Endothelial cell (in vitro differentiated cells): Measurements from ENCODE around the gene DLEC1. TPM values are rescaled to one million over a fixed set of nuclear protein-coding genes. Genes with fewer than 3 reads are reported as not detected.

Source experiments
- DNase-seq: peaks from one replicate; pipeline ENCODE4 v3.0.0; 2021; ENCODE audit warnings: low spot score
- H3K27ac Mint-ChIP-seq: one replicate; pipeline ENCODE4 v1.8.0; 2021; ENCODE audit warnings: mixed read lengths, inconsistent platforms; ENCODE audit not compliant: unreplicated experiment
- H3K27me3 Mint-ChIP-seq: one replicate; pipeline ENCODE4 v1.8.0; 2021; ENCODE audit warnings: mild to moderate bottlenecking, moderate library complexity, mixed read lengths, inconsistent platforms; ENCODE audit not compliant: unreplicated experiment
- H3K36me3 Mint-ChIP-seq: one replicate; pipeline ENCODE4 v1.8.0; 2021; ENCODE audit warnings: mild to moderate bottlenecking, low read depth, mixed read lengths, inconsistent platforms; ENCODE audit not compliant: unreplicated experiment
- H3K4me1 Mint-ChIP-seq: one replicate; pipeline ENCODE4 v1.8.0; 2021; ENCODE audit warnings: mild to moderate bottlenecking, mixed read lengths, inconsistent platforms; ENCODE audit not compliant: unreplicated experiment
- H3K4me3 Mint-ChIP-seq: one replicate; pipeline ENCODE4 v1.8.0; 2021; ENCODE audit warnings: mild to moderate bottlenecking, mixed read lengths, inconsistent platforms; ENCODE audit not compliant: unreplicated experiment
- H3K9me3 Mint-ChIP-seq: one replicate; pipeline ENCODE4 v1.8.0; 2021; ENCODE audit warnings: mixed read lengths, inconsistent platforms; ENCODE audit not compliant: unreplicated experiment
- CTCF ChIP-seq: fragments of 200-600 bp; sonication (generic); IDR thresholded peaks from one replicate; pipeline ENCODE4 v1.5.0; 2021; ENCODE audit warnings: antibody characterized with exemption; ENCODE audit not compliant: unreplicated experiment
- total RNA-seq: library from RNA; stranded (reverse); fragmentation: NEBNext Ultra II Directional; extraction: Animal tissue kit (Norgen Biotek cat#: 25700); gene quantifications from one replicate; pipeline ENCODE4 v1.2.1, GENCODE V29; 2021; ENCODE audit not compliant: unreplicated experiment

The DLEC1 gene
- total RNA-seq, 1 donor from 2014 or later: 0.62 TPM

DNA sequence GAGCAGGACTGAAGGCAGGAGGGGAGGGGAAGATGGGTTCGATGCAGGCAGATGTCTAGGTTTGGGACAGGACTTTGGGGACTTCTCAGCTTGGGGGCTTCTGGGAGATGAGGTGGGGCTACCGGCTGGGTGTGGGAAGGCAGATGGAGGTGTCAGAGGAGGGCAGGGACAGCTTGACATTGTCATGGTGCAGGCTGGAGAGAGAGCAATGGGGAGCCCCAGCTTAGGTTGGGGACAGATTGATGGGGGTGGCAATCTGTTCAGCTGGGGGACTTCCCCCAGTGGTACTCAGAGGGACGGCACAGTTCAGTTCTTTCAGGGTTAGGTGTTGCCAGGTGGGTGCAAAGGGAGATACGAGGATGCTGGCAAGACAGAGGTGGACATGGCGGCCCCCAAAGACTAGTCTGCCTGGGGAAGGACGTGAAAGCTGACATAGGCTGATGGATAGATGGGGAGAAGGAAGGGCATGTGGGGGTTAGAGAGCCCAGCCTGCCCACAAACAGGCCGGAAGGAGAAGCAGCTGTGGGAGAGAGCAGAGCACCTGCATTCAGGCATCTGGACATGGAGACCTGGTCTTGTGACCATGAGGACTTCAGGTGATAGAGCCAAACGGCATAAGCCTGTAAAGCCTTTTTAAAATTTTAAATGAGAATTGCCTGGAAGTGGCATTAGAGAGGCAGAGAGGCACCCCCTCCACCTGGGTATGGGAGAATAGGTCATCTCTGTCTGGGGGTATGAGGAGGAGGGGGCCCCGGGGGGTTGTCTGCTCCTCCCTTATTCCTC is 76.8 kb downstream of the DLEC1 start:
- H3K27ac Mint-ChIP-seq: peak overlapping the region; percentile 32
- no peak for TF ChIP-seq CTCF
- no peaks in the 10 kb centered on the region for H3K4me1 Mint-ChIP-seq
- no peak overlapping the region for H3K4me3 Mint-ChIP-seq
- H3K9me3 Mint-ChIP-seq: no peaks in the 10 kb centered on the region
- H3K36me3 Mint-ChIP-seq: peaks cover 4% of the 10 kb centered on the region
- DNase-seq: no peak
- H3K27me3 Mint-ChIP-seq: peaks cover 7% of the 10 kb centered on the region

- no peaks in the 10 kb centered on the region for H3K9me3 Mint-ChIP-seq
- TF ChIP-seq CTCF: no peak
- no peaks in the 10 kb centered on the region for H3K4me1 Mint-ChIP-seq
- no peak overlapping the region for H3K27ac Mint-ChIP-seq
- peaks cover 7% of the 10 kb centered on the region for H3K27me3 Mint-ChIP-seq
- DNase-seq: no peak
- peaks cover 6% of the 10 kb centered on the region for H3K36me3 Mint-ChIP-seq
- no peak overlapping the region for H3K4me3 Mint-ChIP-seq
Observed at GRCh38 chr3:38116471-38117162, 77.6 kb downstream of the DLEC1 start.

DNA sequence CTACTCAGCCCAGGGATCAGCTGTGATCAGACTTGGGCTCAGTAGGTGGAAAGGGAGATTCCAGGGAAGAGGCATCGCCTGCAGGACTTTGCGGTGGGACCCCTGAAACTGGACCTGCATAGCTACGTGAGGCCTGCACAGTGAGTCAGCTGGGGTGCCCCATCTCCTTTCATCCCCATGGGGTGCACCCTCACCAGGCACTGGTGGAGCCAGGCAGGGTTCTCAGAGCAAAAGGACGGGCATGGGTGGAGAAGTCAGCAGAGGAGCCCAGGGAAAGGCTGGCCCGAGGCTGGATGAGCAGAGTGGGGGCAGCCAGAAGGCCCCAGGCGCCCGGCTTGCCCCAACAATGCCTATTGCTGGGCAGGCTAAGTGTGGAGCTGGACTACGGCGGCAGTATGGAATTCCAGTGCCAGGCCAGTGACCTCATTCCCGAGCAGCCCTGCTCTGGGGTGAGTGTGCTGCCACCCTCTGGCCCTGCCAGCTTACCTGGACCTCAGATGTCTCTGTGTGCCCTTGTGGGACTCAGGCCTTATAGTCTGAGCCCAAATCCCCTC is 78.2 kb downstream of the DLEC1 start:
- Mint-ChIP-seq H3K27me3 (peaks cover 7% of the 10 kb centered on the region), H3K36me3 (peaks cover 6% of the 10 kb centered on the region), H3K9me3 (no peaks in the 10 kb centered on the region), H3K4me3 (no peak overlapping the region), H3K4me1 (no peaks in the 10 kb centered on the region), H3K27ac (no peak overlapping the region)
- DNase-seq: no peak
- no peak for TF ChIP-seq CTCF

DNA sequence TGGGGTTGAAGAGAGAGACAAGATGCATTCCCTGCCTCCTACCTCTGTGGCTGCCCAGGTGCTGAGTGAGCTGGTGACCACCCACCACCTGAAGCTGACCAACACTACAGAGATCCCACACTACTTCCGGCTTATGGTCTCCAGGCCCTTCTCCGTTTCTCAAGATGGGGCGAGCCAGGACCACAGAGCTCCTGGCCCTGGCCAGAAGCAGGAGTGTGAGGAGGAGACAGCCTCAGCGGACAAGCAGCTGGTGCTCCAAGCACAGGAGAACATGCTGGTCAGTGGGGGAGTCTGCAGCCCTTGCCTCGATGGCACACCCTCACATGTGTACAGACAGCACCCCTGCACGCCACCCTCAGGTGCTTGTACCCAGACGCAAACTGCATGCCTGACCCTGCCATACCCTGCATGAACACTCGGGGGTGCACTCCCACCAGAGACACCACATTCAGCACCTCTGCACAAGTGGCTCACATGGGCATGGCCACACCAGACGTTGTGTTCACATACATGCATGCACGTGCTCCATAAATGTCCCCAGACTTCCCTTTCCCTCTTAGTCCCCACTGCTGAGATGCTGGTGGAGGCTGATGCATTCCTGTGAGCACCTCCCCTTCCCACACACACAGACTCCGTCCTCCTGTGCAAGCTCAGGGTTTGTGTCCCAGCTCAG is 78.9 kb downstream of the DLEC1 start:
- Mint-ChIP-seq H3K9me3 (no peaks in the 10 kb centered on the region), H3K27me3 (peaks cover 7% of the 10 kb centered on the region), H3K36me3 (peaks cover 11% of the 10 kb centered on the region), H3K27ac (no peak overlapping the region), H3K4me3 (no peak overlapping the region), H3K4me1 (no peaks in the 10 kb centered on the region)
- TF ChIP-seq CTCF: peak; percentile 69
- peak; percentile 70 for DNase-seq
